HCT116 (cell line): Measurements from ENCODE around the gene MSRB3. TPM values are rescaled to one million over a fixed set of nuclear protein-coding genes. Genes with fewer than 3 reads are reported as not detected.

Experiments used
- ATAC-seq: fragments of 200-7000 bp; cut with Tn5 transposase; 2 replicates; pipeline ENCODE4 v1.9.1; 2020; ENCODE audit warnings: mild to moderate bottlenecking, moderate library complexity
- BruUV-seq: library from RNA; stranded (reverse); fragments of 400-500 nt; replicated peaks from 2 replicates; lab custom pipeline; 2021; lab: Mats Ljungman, UMichigan
- CTCF ChIA-PET: fragments of 300-600 bp; sonication (Branson Sonifier 250); formaldehyde crosslinking; loops from one replicate; lab custom pipeline; 2021; ENCODE audit warnings: antibody characterized with exemption; lab: Charles Lee
- POLR2A ChIA-PET: fragments of 300-600, 350-600 bp; sonication (Branson Sonifier 250); formaldehyde crosslinking; loops from one replicate; lab custom pipeline; 2021; ENCODE audit warnings: antibody characterized with exemption; lab: Charles Lee
- RAD21 ChIA-PET, 2 experiments: fragments of 300-600 bp; sonication (Branson Sonifier 250); formaldehyde crosslinking; loops; one replicate each; lab custom pipeline; 2023; ENCODE audit warnings: low total read pairs in 2 of 2; ENCODE audit not compliant: uncharacterized antibody in 2 of 2, unreplicated experiment in 2 of 2, low non-redundant PET in 1 of 2; lab: Charles Lee
- DNase-seq: peaks from one replicate; pipeline ENCODE4 v3.0.0-alpha.2; 2010; ENCODE audit warnings: low read depth, low spot score
- H2AFZ ChIP-seq: fragments of 200-600 bp; shearing (Covaris generic), sonication (generic); 2 replicates; pipeline ENCODE4 v1.6.1; 2017; ENCODE audit warnings: low read depth, mixed run types, mixed read lengths, antibody characterized with exemption, low read length; ENCODE audit not compliant: poor library complexity, severe bottlenecking
- H3K27ac ChIP-seq: 2 replicates; pipeline ENCODE4 v1.5.1; 2012; ENCODE audit warnings: low read depth, low read length
- H3K27me3 ChIP-seq: fragments of 200-600 bp; sonication (generic); 2 replicates; pipeline ENCODE4 v1.6.1; 2016; ENCODE audit warnings: mixed run types, low read length, mixed read lengths; ENCODE audit not compliant: insufficient read depth
- H3K36me3 ChIP-seq, 2 experiments: fragments of 200-500 bp in 1 of 2; fragments of 200-600 bp in 1 of 2; sonication (Bioruptor generic) in 1 of 2; sonication (generic) in 1 of 2; 2 replicates each; pipeline versions ENCODE4 v1.5.1 to v1.6.1; 2014 to 2016; ENCODE audit warnings: low read length in 2 of 2, inconsistent platforms in 1 of 2, mixed read lengths in 1 of 2, mixed run types in 1 of 2; ENCODE audit not compliant: insufficient read depth in 2 of 2, control insufficient read depth in 1 of 2
- H3K4me1 ChIP-seq, 2 experiments: fragments of 200-600 bp in 1 of 2; sonication (generic) in 1 of 2; 2 replicates each; pipeline versions ENCODE4 v1.5.1 to v1.6.1; 2012 to 2017; ENCODE audit warnings: low read length in 2 of 2, inconsistent platforms in 1 of 2, mild to moderate bottlenecking in 1 of 2, mixed read lengths in 1 of 2, mixed run types in 1 of 2, moderate library complexity in 1 of 2; ENCODE audit not compliant: insufficient read depth in 2 of 2, control insufficient read depth in 1 of 2
- H3K4me2 ChIP-seq: fragments of 200-600 bp; sonication (generic); 2 replicates; pipeline ENCODE4 v1.6.1; 2017; ENCODE audit warnings: mixed run types, low read length, mixed read lengths
- H3K4me3 ChIP-seq, 2 experiments: fragments of 200-600 bp in 1 of 2; sonication (generic) in 1 of 2; replicated peaks in 1 of 2; 2 replicates each; pipeline ENCODE4 v1.5.1; 2011 to 2016; ENCODE audit warnings: low read length in 2 of 2, control low read depth in 1 of 2, low read depth in 1 of 2, mild to moderate bottlenecking in 1 of 2, mixed read lengths in 1 of 2, mixed run types in 1 of 2
- H3K79me2 ChIP-seq: fragments of 200-600 bp; sonication (generic); 2 replicates; pipeline ENCODE4 v1.6.1; 2017; ENCODE audit warnings: mild to moderate bottlenecking, mixed run types, low read length, moderate library complexity, mixed read lengths; ENCODE audit not compliant: insufficient read depth
- H3K9ac ChIP-seq: fragments of 200-600 bp; sonication (generic); 2 replicates; pipeline ENCODE4 v1.6.1; 2016; ENCODE audit warnings: low read length, mixed read lengths
- H3K9me2 ChIP-seq: fragments of 200-600 bp; sonication (generic), shearing (Covaris generic); 2 replicates; pipeline ENCODE4 v1.6.1; 2017; ENCODE audit warnings: mixed run types, mild to moderate bottlenecking, moderate library complexity; ENCODE audit not compliant: insufficient read depth
- H3K9me3 ChIP-seq, 2 experiments: fragments of 200-500 bp in 1 of 2; fragments of 200-600 bp in 1 of 2; sonication (Bioruptor generic) in 1 of 2; sonication (generic) in 1 of 2; 2 replicates each; pipeline ENCODE4 v1.6.1; 2014 to 2017; ENCODE audit warnings: low read length in 2 of 2, mixed read lengths in 2 of 2, inconsistent platforms in 1 of 2, low read depth in 1 of 2, mild to moderate bottlenecking in 1 of 2, mixed run types in 1 of 2, moderate library complexity in 1 of 2; ENCODE audit not compliant: control insufficient read depth in 1 of 2, insufficient read depth in 1 of 2
- H4K20me1 ChIP-seq: fragments of 200-600 bp; sonication (generic), shearing (Covaris generic); 2 replicates; pipeline ENCODE4 v1.6.1; 2017; ENCODE audit warnings: mixed run types, mild to moderate bottlenecking, moderate library complexity; ENCODE audit not compliant: insufficient read depth
- CBX3 ChIP-seq: IDR thresholded peaks from 2 replicates; pipeline ENCODE4 v1.6.1; 2012; ENCODE audit warnings: low read depth
- EGR1 ChIP-seq: IDR thresholded peaks from 2 replicates; pipeline ENCODE4 v1.6.1; 2012; ENCODE audit warnings: low read depth
- EZH2 ChIP-seq: fragments of 200-600 bp; sonication (generic); IDR thresholded peaks from 2 replicates; pipeline ENCODE4 v1.6.1; 2017; ENCODE audit warnings: antibody characterized with exemption, mixed run types
- FOSL1 ChIP-seq: IDR thresholded peaks from 2 replicates; pipeline ENCODE4 v1.6.1; 2012; ENCODE audit warnings: low read depth
- JUND ChIP-seq: IDR thresholded peaks from 2 replicates; pipeline ENCODE4 v1.6.1; 2012
- POLR2A ChIP-seq: IDR thresholded peaks from 2 replicates; pipeline ENCODE4 v1.7.0; 2011; ENCODE audit warnings: borderline replicate concordance; ENCODE audit not compliant: insufficient read depth, insufficient read length; ENCODE audit errors: extremely low read depth
- ZFX ChIP-seq: fragments of 450-650 bp; IDR thresholded peaks from 2 replicates; pipeline ENCODE4 v1.6.1; 2017
- ZNF274 ChIP-seq: fragments of 200-500 bp; sonication (Bioruptor generic); IDR thresholded peaks from 2 replicates; pipeline ENCODE4 v1.6.1; 2014; ENCODE audit warnings: mild to moderate bottlenecking, low read depth, low read length, inconsistent platforms
- intact Hi-C: fragments of 100-400 bp; cut with micrococcal nuclease; formaldehyde crosslinking; loops from 2 replicates; pipeline ENCODE4 v1.10.0; 2022
- total RNA-seq: library from RNA; stranded (reverse); gene quantifications from one replicate; pipeline ENCODE4 v1.2.1, GENCODE V29; 2021; ENCODE audit not compliant: unreplicated experiment
- TF ChIP-seq, protein P1 (sequence below): IDR thresholded peaks from 2 replicates; pipeline ENCODE4 v1.6.1; 2012
- TF ChIP-seq, protein P2 (sequence below): IDR thresholded peaks from 2 replicates; pipeline ENCODE4 v1.6.1; 2012

MSRB3 gene
- total RNA-seq, 1 experiment from 2014 or later, result 8.2 TPM

DNA sequence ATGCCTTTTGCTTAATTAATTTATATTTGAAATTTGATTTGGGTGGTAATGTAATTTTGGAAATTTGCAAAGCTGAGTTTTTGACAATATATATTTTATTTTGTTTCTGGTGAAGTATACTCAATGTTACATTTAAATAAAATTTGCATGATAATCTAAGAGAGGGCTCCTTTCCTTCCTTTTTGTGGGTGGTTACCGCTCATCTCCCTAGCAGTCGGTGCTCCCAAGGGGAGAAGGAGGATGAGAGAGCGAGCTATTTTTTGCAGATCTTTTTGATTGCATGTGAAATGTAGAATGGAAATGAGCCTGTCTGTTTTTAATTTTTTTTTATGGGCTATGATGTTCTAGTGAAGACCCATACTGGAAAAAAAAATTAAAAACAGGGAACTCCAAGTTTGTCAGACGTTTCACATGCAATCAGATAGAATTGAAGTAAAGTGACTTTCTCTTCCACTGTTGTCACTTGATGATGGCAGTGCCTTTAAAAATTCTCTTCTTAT is 39.8 kb downstream of the MSRB3 start (continued):
- TF ChIP-seq, protein P1, sequence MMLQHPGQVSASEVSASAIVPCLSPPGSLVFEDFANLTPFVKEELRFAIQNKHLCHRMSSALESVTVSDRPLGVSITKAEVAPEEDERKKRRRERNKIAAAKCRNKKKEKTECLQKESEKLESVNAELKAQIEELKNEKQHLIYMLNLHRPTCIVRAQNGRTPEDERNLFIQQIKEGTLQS, result no peak
- TF ChIP-seq FOSL1 (no peak), POLR2A (no peak), ZFX (no peak)

DNA sequence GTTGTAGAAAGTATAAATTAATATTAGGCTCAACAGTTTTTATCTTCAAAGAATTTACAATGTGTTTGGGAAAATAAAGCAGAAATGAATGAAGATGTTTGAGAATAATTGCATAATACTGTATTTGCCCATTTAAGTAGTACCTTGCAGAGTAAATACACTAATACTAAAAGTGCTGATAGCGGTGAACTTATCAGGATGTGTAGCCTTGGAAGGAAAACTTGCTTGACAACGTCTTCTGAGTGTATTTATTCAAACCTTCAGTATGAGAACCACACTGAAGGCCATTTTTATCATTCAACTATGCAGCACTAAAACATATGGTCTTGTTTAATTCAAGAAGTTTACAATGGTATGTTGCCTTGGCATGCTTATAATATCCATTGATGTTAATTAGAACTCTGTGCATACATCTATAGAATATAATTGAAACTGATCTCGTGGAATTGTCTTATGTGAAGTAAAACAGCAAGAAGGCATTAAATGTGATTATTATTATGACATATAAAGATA is 41.3 kb downstream of the MSRB3 start:
- H3K9ac ChIP-seq, result peak overlapping the region; percentile 29
- peak overlapping the region; percentile 30; the same call in 1 of the 2 replicates for H3K4me2 ChIP-seq
- intact Hi-C loops, result loop anchor here (10.0 kb wide), 1 partner anchor 355 kb away; no protein-coding TSS in a partner anchor
- ChIA-PET CTCF (no interaction called here), RAD21 (no interaction called here), POLR2A (no interaction called here)
- peak overlapping the region; percentile 95; the same call in 1 of the 2 replicates for H3K27ac ChIP-seq
- H3K36me3 ChIP-seq, result peaks cover 0 to 4% of the 10 kb centered on the region in 2 experiments; a peak in 1 of 4 replicates
- peaks cover 30 to 67% of the 10 kb centered on the region in 2 experiments for H3K4me1 ChIP-seq
- TF ChIP-seq EGR1, result no peak
- TF ChIP-seq, protein P2, sequence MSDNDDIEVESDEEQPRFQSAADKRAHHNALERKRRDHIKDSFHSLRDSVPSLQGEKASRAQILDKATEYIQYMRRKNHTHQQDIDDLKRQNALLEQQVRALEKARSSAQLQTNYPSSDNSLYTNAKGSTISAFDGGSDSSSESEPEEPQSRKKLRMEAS, result no peak
- no peak for TF ChIP-seq POLR2A
- TF ChIP-seq JUND, result 0 out of 2 replicates have a peak, but pooled peaks have one; percentile 10
- no peak for TF ChIP-seq ZNF274
- no peak for TF ChIP-seq EZH2
- TF ChIP-seq FOSL1, result no peak
- TF ChIP-seq, protein P1, result no peak
- no peak for TF ChIP-seq CBX3
- no peak for DNase-seq
- H2AFZ ChIP-seq, result no peak overlapping the region
- H4K20me1 ChIP-seq, result no peaks in the 10 kb centered on the region
- 0 out of 2 replicates have a peak, but pooled peaks cover 1% of the 10 kb centered on the region for H3K79me2 ChIP-seq
- no peaks in the 10 kb centered on the region for H3K27me3 ChIP-seq
- H3K9me3 ChIP-seq, result no peaks in the 10 kb centered on the region
- H3K4me3 ChIP-seq, result no peak overlapping the region
- ATAC-seq, result no peak
- no TSS peak for BruUV-seq
- H3K9me2 ChIP-seq, result no peaks in the 10 kb centered on the region
